NB4 (cell line): ENCODE results near the gene IFT80.

Experiments
- POLR2A ChIP-seq: IDR thresholded peaks from 2 replicates; pipeline ENCODE4 v1.6.1; 2011; ENCODE audit warnings: mild to moderate bottlenecking; ENCODE audit not compliant: insufficient read length; ENCODE audit errors: extremely low read depth
- TF ChIP-seq, protein P1 (sequence below): IDR thresholded peaks from one replicate; pipeline ENCODE4 v1.5.1; 2012; ENCODE audit warnings: low read depth, low read length

DNA sequence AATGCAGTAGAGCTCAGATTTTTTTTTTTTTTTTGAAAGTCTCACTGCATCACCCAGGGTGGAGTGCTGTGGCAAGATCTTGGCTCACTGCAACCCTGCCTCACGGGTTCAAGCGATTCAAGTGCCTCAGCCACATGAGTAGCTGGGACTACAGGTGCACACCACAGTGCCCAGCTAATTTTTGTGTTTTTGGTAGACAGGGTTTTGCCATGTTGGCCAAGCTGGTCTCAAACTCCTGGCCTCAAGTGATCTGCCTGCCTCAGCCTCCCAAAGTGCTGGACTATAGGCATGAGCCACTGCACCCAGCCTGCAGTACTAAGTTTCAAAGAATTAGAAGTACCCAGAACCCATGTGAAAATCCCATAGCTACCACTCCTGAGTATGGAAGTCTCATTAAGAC, 36.1 kb upstream of the IFT80 start:
- TF ChIP-seq, protein P1, sequence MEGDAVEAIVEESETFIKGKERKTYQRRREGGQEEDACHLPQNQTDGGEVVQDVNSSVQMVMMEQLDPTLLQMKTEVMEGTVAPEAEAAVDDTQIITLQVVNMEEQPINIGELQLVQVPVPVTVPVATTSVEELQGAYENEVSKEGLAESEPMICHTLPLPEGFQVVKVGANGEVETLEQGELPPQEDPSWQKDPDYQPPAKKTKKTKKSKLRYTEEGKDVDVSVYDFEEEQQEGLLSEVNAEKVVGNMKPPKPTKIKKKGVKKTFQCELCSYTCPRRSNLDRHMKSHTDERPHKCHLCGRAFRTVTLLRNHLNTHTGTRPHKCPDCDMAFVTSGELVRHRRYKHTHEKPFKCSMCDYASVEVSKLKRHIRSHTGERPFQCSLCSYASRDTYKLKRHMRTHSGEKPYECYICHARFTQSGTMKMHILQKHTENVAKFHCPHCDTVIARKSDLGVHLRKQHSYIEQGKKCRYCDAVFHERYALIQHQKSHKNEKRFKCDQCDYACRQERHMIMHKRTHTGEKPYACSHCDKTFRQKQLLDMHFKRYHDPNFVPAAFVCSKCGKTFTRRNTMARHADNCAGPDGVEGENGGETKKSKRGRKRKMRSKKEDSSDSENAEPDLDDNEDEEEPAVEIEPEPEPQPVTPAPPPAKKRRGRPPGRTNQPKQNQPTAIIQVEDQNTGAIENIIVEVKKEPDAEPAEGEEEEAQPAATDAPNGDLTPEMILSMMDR: no peak
- TF ChIP-seq POLR2A: no peak
